OCI-LY7 (cell line): ENCODE results near the gene SCAMP3.

Experiments
- EZH2phosphoT487 ChIP-seq: fragments of 200-600 bp; sonication (generic); IDR thresholded peaks from 2 replicates; pipeline ENCODE4 v1.6.1; 2018; ENCODE audit warnings: low read depth, borderline replicate concordance, mild to moderate bottlenecking, mixed run types, antibody characterized with exemption, low read length, moderate library complexity, mixed read lengths
- TF ChIP-seq, protein P1 (sequence below): fragments of 200-600 bp; sonication (generic); conservative IDR thresholded peaks from 2 replicates; pipeline ENCODE4 v1.5.1; 2014; ENCODE audit warnings: mild to moderate bottlenecking, antibody characterized with exemption, low read length, moderate library complexity, mixed read lengths

DNA sequence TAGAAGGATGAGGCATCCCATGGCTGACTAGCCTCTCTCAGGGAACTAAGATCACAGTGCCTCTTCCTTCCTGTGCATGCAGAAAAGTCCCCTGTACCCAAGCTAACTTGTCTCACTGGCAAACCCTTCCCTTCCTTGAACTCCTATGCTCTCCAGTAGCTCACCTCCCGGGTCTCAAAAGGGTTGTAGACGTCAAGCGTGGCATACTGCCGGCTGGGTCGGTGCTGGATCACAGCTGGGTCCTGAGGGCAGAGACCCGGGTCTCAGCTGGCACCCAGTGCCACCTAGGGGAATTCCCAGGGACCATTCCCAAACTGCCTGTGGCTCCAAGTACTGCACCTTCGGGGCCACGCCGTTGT is 688 bp downstream of the SCAMP3 start:
- TF ChIP-seq, protein P1, sequence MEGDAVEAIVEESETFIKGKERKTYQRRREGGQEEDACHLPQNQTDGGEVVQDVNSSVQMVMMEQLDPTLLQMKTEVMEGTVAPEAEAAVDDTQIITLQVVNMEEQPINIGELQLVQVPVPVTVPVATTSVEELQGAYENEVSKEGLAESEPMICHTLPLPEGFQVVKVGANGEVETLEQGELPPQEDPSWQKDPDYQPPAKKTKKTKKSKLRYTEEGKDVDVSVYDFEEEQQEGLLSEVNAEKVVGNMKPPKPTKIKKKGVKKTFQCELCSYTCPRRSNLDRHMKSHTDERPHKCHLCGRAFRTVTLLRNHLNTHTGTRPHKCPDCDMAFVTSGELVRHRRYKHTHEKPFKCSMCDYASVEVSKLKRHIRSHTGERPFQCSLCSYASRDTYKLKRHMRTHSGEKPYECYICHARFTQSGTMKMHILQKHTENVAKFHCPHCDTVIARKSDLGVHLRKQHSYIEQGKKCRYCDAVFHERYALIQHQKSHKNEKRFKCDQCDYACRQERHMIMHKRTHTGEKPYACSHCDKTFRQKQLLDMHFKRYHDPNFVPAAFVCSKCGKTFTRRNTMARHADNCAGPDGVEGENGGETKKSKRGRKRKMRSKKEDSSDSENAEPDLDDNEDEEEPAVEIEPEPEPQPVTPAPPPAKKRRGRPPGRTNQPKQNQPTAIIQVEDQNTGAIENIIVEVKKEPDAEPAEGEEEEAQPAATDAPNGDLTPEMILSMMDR = peak; percentile 36; the same call in 1 of the 2 replicates
- no peak for TF ChIP-seq EZH2phosphoT487
